ENCODE measurements around the gene NAT16.
"Not testable (repeated sequence)": the region's sequence is repeated elsewhere in the genome, so short reads cannot be mapped to it uniquely, and the experiment has no call there.

NAT16 gene

GRCh38 chr7:101201695-101202602 lies 21.9 kb upstream of the NAT16 start:
- DNase-seq (ENCODE audit: low spot score) = peak; percentile 61

DNA sequence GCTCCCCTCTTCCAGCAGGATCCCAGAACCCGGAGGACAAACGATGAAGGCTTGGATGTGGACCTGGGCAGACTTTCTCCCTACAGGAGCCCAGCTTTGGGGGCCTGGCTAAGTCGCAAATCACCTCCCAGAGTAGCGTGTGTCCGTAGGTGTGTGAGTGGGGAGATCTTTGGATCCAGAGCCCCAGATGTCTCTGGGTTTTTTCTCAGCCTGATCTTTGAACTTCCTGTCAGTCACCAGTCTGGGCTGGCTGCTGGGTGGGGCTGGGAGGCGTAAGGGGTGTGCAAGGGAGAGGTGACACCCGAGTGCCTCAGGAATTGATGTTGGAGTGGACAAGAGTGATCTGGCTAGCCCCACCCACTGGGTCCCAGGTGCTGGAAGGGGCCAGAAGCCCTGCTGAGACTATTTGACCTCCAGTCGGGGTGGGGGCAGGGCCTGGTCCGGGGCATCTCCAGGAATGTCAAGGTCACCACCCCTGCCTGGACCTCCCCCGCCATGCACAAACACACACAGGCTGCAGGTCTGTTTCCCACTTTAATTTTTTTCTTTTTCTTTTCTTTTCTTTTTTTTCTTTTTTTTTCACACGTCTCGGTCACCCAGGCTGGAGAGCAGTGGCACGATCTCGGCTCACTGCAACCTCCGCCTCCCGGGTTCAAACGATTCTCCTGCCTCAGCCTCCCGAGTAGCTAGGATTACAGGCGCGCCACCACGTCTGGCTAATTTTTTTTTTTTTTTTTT lies 20.9 kb upstream of the NAT16 start, which contains the start of gene MOGAT3:
MOGAT3 (minus strand) TSS at position 175 of the 738 bp plus-strand sequence. CDS start 182 bp downstream, outside the sequence.
- DNase-seq (ENCODE audit: low spot score) = peak; percentile 96

DNA sequence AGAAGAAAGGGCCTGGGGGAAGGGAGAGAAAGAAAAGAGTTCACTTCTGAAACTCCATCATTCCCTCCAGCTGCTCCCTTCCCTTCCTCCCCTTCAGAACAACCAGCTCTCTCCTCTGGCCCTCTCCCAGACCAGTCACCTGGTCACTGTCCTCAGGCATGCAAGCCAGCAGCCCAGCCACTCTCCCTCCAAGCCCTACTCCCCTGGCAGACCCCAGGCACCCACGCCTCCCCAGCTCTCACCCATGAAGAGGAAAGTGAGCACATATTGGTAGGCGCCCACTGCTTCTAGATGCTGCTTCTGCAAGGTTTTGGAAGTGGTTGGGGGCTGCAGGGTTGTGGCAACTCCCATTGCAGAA lies 20.4 kb upstream of the NAT16 start:
- DNase-seq (ENCODE audit: low spot score) = peak; percentile 62

GRCh38 chr7:101199522-101199921 lies 19.4 kb upstream of the NAT16 start:
- not testable (repeated sequence) for DNase-seq (ENCODE audit: low spot score)

GRCh38 chr7:101198476-101198875 lies 18.4 kb upstream of the NAT16 start:
- no peak for DNase-seq (ENCODE audit: low spot score)

DNA sequence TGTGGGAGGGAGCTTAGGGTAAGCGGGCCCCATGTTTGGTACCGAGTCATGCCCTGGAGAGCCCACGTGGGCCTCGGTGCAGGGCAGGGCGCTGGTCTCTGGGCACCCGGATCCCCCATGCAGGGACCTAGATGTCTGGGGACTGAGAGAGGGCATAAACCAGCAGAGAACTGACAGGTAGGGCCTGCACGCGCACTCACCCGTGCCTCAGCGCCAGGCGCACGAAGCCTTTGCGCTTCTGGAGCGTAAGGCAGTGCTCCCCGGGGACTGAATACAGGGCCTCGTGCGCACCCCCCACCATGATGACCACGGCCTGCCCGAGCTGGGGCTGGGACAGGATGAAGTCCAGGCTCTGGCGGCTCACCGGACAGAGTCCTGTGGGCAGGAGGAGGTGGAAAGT lies 17.9 kb upstream of the NAT16 start:
- no peak for DNase-seq (ENCODE audit: low spot score)

DNA sequence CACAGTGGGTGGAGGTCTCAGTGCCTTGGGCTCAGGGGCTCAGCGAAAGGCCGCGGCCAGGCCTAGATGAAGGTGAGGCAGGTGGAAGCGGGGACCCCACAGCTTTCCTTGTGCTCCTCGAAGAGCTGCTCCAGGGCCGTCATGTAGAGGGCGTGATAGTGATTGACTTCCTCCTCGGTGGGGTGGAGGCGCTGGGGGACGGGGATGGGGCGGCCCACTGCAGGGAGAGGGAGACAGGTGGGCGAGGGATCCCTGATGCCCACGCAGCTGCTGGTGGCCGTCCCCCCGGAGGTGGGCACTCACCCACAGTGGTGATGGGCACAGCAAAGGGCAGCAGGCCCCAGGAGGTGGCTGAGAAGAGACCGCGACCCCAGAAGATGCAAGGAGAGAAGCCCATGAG lies 15.8 kb upstream of the NAT16 start:
- no peak for DNase-seq (ENCODE audit: low spot score)

GRCh38 chr7:101189109-101189508 lies 9.0 kb upstream of the NAT16 start:
- no peak for DNase-seq (ENCODE audit: low spot score)

DNA sequence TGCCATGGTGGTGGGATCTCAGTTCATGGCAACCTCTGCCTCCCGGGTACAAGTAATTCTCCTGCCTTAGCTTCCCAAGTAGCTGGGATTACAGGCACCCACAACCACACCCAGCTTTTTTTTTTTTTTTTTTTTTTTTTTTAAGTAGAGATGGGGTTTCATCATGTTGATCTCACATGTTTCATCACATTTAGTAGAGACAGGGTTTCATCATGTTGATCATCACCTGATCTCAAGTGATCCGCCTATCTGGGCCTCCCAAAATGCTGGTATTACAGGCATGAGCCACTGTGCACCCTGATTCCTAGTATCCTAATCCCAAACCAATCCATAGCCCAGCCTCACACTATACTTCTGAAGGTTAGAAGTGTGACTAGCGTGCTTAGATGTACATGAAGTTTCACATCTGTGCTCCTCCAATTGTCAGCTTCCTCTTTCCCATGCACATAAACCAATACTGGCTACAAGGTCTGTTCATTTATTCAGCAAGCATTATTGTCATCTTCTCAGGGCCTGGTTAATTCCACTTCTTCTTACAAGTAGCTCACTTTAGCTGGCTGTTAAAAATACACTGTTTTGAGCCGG lies 6.8 kb upstream of the NAT16 start:
- no peak for DNase-seq (ENCODE audit: low spot score)

DNA sequence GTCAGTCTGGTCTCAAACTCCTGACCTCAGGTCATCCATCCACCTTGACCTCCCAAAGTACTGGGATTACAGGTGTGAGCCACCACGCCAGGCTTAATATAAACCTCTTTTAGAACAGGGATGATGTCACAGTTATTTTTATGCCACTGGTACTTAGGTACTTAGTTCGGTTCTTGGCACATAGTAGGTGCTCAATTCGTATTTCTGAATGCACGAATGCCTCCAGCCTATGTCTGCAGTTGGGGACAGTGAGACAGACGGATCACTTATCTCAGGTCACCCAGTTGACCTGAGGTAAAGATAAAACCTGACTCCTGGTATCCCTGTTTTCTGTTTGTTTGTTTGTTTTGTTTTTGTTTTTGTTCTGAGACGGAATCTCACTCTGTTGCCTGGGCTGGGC lies 6.1 kb upstream of the NAT16 start:
- no peak for DNase-seq (ENCODE audit: low spot score)

DNA sequence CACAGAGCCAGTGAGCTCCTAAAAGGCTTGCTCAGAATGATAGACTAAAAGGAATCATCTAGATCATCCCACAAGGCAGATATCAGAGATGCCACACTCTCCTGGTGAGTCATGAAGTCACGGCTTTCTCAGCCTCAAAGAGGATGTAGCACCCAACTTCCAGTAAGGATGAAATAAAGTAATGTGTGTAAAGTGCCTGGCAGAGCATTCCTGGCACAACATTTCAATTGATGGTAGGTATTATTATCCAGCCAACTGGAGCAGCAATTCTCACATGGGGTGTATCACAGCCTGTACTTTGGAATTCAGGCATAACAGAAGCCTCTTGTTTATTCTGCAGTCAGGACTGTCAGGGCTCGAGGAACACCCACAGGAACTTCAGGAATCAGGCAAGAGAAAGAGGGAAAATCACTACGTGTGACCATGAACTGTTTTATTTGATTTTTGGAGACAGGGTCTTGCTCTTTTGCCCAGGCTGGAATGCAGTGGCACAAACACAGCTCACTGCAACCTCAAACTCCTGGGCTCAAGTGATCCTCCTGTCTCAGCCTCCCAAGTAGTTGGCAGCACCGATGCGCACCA lies 5.3 kb upstream of the NAT16 start:
- no peak for DNase-seq (ENCODE audit: low spot score)

DNA sequence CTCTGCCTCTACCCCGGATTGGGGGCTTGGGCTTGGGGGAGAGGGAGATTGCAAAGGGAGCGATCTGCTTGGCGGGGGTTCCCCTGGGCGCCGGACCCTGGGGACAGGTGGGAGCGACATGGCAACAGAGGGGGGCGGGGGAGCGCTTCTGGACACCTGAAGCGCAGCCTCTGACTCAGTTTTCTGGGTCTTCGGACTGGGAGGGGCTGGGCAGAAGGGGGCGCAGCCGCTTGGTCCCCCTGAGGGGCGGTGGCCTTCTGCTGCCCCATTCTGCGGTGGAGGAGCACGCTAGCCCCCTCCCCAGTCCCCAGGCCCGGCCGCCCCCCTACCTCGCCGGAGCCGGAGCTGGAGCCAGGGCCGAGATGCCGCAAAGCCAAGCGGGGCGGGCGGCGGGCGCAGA lies 380 bp downstream of the NAT16 start:
- DNase-seq (ENCODE audit: low spot score) = no peak

DNA sequence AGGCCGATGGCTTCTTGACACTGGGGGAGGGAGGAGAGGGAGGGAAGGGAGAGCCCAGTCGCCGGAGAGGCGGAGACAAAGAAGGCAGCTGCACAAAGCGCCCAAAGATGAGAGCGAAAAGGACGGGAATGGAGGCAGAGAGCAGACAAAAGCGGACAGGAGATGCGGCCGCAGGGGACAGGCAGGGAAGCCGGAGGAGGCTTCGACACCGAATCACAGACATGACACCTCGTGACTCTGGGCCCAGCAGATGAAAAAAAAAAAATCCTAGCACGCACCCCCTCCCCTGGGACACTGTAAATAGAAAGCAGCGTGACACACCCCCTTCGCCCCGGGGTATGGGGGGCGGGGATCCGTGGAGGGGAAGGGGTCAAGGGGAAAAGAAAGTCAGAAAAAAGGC lies 976 bp downstream of the NAT16 start:
- DNase-seq (ENCODE audit: low spot score) = no peak

GRCh38 chr7:101177644-101178043 lies 2.4 kb downstream of the NAT16 start:
- DNase-seq (ENCODE audit: low spot score) = peak; percentile 20

GRCh38 chr7:101175664-101176063 lies 4.4 kb downstream of the NAT16 start:
- DNase-seq (ENCODE audit: low spot score) = no peak

- no peak for DNase-seq (ENCODE audit: low spot score)
Measured at GRCh38 chr7:101174322-101174854, 5.7 kb downstream of the NAT16 start.

GRCh38 chr7:101173752-101174244 lies 6.3 kb downstream of the NAT16 start:
- DNase-seq (ENCODE audit: low spot score) = peak; percentile 31

GRCh38 chr7:101172854-101173751 lies 7.0 kb downstream of the NAT16 start:
- peak; percentile 23 for DNase-seq (ENCODE audit: low spot score)

DNA sequence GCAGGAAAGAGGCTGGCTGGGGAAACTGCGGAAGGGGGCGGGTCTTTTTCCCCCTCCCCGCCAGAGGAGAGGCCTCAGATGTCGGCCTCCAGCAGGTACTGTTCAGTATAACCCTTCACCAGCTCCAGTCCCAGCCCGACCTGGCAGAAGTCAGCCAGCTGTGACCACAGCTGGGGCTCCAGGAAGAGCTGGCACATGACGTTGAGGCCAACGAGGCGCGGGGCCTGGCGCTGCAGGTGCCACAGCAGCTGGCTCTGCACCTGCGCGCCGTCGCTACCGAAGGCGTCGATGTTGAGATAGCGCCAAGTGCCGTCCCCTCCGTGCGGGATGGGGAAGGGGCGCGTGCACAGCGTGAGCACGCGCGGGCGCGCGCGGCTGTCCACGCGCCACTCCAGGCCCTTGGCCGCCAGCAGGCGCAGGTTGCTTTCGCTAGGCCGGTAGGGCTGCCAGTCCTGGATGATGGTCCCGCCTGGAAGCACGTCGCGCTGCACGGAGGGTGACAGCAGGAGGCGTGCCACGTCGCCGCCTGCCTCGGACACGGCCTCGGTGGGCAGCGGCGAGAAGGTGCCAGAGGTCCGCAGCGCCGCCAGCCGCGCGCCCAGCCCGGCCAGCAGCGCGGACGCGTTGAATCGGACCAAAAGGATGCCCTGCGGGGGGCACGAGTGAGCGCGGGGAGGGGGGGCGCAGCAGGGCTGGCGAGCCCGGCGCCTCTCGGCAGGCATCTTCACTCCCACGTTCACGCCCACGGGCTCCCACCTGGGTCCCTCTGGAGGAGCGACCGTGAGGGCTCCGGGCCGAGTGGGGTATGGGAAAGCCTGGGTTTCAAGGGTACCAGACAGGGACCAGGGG lies 7.9 kb downstream of the NAT16 start:
- peak; percentile 14 for DNase-seq (ENCODE audit: low spot score)

- DNase-seq (ENCODE audit: low spot score) = peak; percentile 47
Measured at GRCh38 chr7:101171442-101171837, 8.7 kb downstream of the NAT16 start.
